ENCODE results near the gene NCF4. TPM values are rescaled to one million over a fixed set of nuclear protein-coding genes. Genes with fewer than 3 reads are reported as not detected.

Gene NCF4
- total RNA-seq, 4 donors from 2014 or later: 1.8 to 21.2 (median 6.3) TPM

DNA sequence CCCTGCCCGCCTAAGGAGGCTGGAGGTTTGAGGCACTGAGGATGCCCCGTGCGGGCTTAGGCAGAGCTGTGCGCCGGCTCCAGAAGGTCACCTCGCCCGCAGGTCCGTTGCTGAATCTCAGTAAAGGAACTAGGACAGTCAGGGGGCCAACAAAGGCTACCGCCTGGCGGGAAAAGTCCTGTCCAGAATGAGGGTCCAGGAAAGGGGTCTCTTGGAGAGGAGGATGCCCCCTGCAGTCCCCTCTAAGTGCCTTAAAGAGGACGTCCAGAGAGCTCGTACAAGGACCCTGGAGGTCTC is 44.5 kb upstream of the NCF4 start:
- Histone ChIP-seq H3K27ac (no peak overlapping the region), H3K9me3 (no peaks in the 10 kb centered on the region), H3K4me3 (no peak overlapping the region), H3K36me3 (no peaks in the 10 kb centered on the region), H3K4me1 (no peaks in the 10 kb centered on the region), H3K27me3 (peaks cover 0 to 8% of the 10 kb centered on the region in 2 donors)
- intact Hi-C loops (cut with DNase I; ENCODE audit: low total_unique reads): no loop called here
- no peak for TF ChIP-seq POLR2A (IDR thresholded peaks at IDR 0.05)
- no peak for DNase-seq

DNA sequence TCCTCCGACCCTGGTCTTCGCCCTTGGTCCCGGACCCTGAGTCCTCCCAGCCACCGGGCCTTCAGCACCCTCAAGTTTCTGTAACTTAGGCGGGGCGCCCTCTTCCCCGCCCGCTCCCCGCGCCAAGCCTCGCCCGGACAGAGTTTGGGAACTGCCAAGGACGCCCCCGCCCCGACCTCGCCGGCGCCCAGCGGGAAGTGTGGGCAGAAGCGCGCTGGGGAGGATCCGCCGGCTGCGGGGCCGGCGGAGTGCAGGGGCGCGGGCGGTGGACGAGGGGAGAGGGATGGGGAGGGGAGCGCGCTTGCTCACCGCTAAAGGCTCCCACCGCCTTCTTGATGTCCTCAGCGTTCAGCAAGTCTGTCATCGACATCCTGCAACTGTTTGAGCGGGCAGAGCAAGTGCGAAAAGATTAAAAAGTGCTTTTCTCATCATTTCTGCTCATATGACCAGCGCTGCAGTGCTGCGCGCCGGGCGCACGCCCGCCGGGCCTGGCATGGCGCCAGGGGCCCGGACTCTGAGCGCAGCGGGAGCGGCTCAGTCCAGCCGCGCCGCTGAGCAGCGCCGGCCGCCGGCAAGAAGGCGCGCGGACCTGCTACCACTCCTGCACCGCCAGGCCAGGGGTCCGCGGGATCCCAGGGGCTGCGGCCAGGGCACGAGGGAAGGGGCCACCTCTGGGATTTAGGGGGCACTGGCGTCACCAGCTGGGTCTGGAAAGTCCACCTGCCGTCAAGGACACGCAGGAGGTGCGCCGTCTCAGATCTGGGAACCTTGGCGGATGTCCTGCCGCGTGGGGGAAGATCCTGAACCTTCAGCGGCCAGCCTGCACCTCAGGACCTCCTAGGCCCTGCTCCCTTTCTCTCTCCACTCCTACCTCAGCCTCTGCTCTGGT is 43.9 kb upstream of the NCF4 start, which contains the start of gene PVALB:
TSS of gene PVALB (minus strand) at position 400 of the 889 bp plus-strand sequence. CDS start at position 370, 30 bp downstream.
- peak in 1 of 2 donors; percentile 26 for DNase-seq
- intact Hi-C loops (cut with DNase I; ENCODE audit: low total_unique reads): no loop called here
- no peaks in the 10 kb centered on the region for H3K4me1 ChIP-seq
- peaks cover 0 to 8% of the 10 kb centered on the region in 2 donors for H3K27me3 ChIP-seq
- H3K9me3 ChIP-seq: no peaks in the 10 kb centered on the region
- H3K27ac ChIP-seq: no peak within 1 kb of the TSS
- no peaks in the 10 kb centered on the region for H3K36me3 ChIP-seq
- TF ChIP-seq, protein P1, sequence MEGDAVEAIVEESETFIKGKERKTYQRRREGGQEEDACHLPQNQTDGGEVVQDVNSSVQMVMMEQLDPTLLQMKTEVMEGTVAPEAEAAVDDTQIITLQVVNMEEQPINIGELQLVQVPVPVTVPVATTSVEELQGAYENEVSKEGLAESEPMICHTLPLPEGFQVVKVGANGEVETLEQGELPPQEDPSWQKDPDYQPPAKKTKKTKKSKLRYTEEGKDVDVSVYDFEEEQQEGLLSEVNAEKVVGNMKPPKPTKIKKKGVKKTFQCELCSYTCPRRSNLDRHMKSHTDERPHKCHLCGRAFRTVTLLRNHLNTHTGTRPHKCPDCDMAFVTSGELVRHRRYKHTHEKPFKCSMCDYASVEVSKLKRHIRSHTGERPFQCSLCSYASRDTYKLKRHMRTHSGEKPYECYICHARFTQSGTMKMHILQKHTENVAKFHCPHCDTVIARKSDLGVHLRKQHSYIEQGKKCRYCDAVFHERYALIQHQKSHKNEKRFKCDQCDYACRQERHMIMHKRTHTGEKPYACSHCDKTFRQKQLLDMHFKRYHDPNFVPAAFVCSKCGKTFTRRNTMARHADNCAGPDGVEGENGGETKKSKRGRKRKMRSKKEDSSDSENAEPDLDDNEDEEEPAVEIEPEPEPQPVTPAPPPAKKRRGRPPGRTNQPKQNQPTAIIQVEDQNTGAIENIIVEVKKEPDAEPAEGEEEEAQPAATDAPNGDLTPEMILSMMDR (IDR thresholded peaks at IDR 0.05): no peak
- TF ChIP-seq POLR2A (IDR thresholded peaks at IDR 0.05): no peak
- H3K4me3 ChIP-seq: peak within 1 kb of the TSS in 1 of 2 donors; percentile 13

DNA sequence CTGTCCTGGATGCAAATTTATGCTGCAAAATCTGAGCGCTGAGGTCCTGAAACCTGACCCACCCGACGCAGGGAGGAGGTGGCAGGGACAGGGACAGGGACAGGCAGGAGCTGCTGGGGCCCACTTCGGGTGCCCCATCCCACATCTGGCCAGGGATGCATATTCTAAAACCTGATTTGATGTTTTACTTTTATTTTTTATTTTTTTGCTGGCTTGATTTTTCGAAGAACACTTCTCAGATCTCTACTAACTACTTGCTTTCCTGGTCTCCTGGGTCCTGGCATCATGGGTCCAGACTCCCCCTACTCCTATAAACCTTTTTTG is 43.3 kb upstream of the NCF4 start:
- Histone ChIP-seq H3K27ac (no peak overlapping the region), H3K4me3 (no peak overlapping the region), H3K9me3 (no peaks in the 10 kb centered on the region), H3K27me3 (peaks cover 0 to 8% of the 10 kb centered on the region in 2 donors), H3K36me3 (no peaks in the 10 kb centered on the region), H3K4me1 (no peaks in the 10 kb centered on the region)
- intact Hi-C loops (cut with DNase I; ENCODE audit: low total_unique reads): no loop called here
- TF ChIP-seq POLR2A (IDR thresholded peaks at IDR 0.05): no peak
- DNase-seq: no peak

DNA sequence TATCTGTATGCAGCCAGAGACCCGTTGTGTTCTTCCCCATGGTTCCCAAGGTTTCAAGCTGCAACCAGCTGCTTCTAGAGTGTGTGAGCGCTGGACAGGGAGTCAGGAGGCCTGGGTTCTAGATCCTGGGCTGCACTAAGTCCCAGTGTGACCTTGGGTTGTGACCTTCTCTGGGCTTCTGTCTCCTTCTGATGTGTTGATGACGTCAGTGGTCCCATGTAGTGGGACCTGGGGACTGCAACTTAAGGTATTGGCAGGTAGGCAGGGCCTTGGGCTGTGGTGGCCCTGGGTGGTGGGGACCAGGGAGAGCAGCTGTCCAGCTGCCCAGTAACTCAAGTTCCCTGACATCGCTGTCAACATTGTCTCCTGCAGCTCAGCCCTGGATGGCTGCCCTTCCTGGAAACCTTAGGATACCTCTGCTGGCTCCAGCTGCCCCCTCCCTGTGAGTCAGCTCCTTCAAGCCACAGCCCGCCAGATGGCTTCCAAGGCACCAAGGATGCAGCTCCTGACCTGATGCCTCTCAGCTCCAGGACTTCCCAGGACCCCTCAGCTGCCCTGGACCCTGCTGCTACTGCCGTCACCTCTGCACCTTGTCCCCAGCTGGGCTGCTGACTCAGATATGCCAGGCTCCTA is 42.7 kb upstream of the NCF4 start:
- no peak for DNase-seq
- TF ChIP-seq POLR2A (IDR thresholded peaks at IDR 0.05): no peak
- TF ChIP-seq, protein P1 (IDR thresholded peaks at IDR 0.05): no peak
- H3K27me3 ChIP-seq: peaks cover 0 to 8% of the 10 kb centered on the region in 2 donors
- intact Hi-C loops (cut with DNase I; ENCODE audit: low total_unique reads): no loop called here
- no peak overlapping the region for H3K27ac ChIP-seq
- no peak overlapping the region for H3K4me3 ChIP-seq
- no peaks in the 10 kb centered on the region for H3K4me1 ChIP-seq
- H3K36me3 ChIP-seq: no peaks in the 10 kb centered on the region
- no peaks in the 10 kb centered on the region for H3K9me3 ChIP-seq

DNA sequence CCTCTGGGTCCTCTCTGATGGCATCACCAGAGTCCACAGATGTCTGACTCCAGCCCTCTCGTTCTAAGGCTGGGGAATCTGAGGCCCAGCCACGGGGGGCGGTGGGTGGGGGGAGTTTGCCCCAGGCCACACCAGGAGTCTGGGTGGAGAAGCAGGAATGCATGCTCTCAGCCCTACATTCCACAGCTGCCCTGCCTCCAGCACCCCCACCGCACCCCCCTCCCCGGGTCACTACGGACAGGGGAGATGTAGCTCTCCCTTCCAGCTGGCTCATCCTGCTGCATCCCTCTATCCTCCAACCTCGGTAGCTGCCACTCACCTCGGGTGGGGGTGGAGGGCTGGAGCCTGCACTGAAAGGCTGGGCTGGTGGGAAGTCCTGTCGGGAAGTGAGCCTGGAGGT is 41.7 kb upstream of the NCF4 start:
- Histone ChIP-seq H3K4me3 (no peak overlapping the region), H3K36me3 (no peaks in the 10 kb centered on the region), H3K4me1 (no peaks in the 10 kb centered on the region), H3K9me3 (no peaks in the 10 kb centered on the region), H3K27me3 (peaks cover 0 to 8% of the 10 kb centered on the region in 2 donors), H3K27ac (no peak overlapping the region)
- intact Hi-C loops (cut with DNase I; ENCODE audit: low total_unique reads): no loop called here
- no peak for DNase-seq
- no peak for TF ChIP-seq POLR2A (IDR thresholded peaks at IDR 0.05)
- TF ChIP-seq, protein P1 (IDR thresholded peaks at IDR 0.05): no peak

DNA sequence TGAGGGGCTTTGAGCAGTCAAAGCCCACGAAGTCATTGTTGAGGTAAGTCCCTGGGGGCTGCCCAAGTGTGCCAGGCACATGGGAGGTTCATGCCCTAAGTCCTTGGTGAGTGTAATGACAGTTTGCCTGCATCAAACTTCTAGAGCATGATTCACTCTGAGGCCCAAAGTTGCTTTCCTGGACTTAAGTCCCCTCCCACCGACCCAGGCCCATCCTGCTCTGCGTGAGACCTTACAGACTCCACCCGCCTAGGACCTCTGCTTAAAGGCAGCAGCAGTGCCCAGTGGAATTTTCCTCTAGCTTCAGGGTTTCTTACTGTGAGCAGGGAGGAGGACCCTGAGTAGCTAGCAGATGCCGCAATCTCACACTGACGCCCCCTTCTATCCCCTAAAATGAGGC is 38.2 kb upstream of the NCF4 start:
- Histone ChIP-seq H3K36me3 (no peaks in the 10 kb centered on the region), H3K4me3 (no peak overlapping the region), H3K4me1 (no peaks in the 10 kb centered on the region), H3K9me3 (no peaks in the 10 kb centered on the region), H3K27ac (no peak overlapping the region), H3K27me3 (no peaks in the 10 kb centered on the region)
- intact Hi-C loops (cut with DNase I; ENCODE audit: low total_unique reads): no loop called here
- no peak for DNase-seq
- TF ChIP-seq, protein P1 (IDR thresholded peaks at IDR 0.05): no peak
- no peak for TF ChIP-seq POLR2A (IDR thresholded peaks at IDR 0.05)

Data from uterus (tissue), 4 donors.